Vagina (tissue), 2 donors: ENCODE measurements around the gene RAB4B.

Experiments
- POLR2A ChIP-seq, 2 donors: fragments of 450-650 bp; IDR thresholded peaks; one replicate each; pipeline ENCODE4 v1.6.1; 2017; ENCODE audit warnings: antibody characterized with exemption in 2 of 2, mild to moderate bottlenecking in 2 of 2, moderate library complexity in 2 of 2
- TF ChIP-seq, protein P1 (sequence below), 3 experiments: fragments of 450-650 bp in 2 of 3; fragments of 200-600 bp in 1 of 3; sonication (generic) in 1 of 3; IDR thresholded peaks; one replicate each; pipeline ENCODE4 v1.5.1; 2017 to 2019; ENCODE audit warnings: antibody characterized with exemption in 3 of 3, mild to moderate bottlenecking in 2 of 3, moderate library complexity in 2 of 3

DNA sequence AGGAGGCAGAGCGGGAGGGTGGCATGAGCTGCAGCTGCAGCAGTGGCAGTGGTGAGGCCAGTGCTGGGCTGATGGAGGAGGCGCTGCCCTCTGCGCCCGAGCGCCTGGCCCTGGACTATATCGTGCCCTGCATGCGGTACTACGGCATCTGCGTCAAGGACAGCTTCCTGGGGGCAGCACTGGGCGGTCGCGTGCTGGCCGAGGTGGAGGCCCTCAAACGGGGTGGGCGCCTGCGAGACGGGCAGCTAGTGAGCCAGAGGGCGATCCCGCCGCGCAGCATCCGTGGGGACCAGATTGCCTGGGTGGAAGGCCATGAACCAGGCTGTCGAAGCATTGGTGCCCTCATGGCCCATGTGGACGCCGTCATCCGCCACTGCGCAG is 22.9 kb downstream of the RAB4B start:
- TF ChIP-seq, protein P1, sequence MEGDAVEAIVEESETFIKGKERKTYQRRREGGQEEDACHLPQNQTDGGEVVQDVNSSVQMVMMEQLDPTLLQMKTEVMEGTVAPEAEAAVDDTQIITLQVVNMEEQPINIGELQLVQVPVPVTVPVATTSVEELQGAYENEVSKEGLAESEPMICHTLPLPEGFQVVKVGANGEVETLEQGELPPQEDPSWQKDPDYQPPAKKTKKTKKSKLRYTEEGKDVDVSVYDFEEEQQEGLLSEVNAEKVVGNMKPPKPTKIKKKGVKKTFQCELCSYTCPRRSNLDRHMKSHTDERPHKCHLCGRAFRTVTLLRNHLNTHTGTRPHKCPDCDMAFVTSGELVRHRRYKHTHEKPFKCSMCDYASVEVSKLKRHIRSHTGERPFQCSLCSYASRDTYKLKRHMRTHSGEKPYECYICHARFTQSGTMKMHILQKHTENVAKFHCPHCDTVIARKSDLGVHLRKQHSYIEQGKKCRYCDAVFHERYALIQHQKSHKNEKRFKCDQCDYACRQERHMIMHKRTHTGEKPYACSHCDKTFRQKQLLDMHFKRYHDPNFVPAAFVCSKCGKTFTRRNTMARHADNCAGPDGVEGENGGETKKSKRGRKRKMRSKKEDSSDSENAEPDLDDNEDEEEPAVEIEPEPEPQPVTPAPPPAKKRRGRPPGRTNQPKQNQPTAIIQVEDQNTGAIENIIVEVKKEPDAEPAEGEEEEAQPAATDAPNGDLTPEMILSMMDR (IDR thresholded peaks at IDR 0.05): no peak
- no peak for TF ChIP-seq POLR2A (IDR thresholded peaks at IDR 0.05)
